Activated B cell treated with CpG ODN at 0.5 μM for 24 hours (primary cell): ENCODE measurements around the gene PLEKHG1. TPM values are rescaled to one million over a fixed set of nuclear protein-coding genes. Genes with fewer than 3 reads are reported as not detected.

ENCODE experiments used
- ATAC-seq: fragments of 200-7000 bp; cut with Tn5 transposase; one replicate; pipeline ENCODE4 v1.10.0; 2021; ENCODE audit warnings: low read depth, mild to moderate bottlenecking, moderate library complexity
- CTCF ChIA-PET: fragments of 350-600 bp; sonication (Branson Sonifier 250); formaldehyde crosslinking; loops from one replicate; lab custom pipeline; 2021; ENCODE audit warnings: antibody characterized with exemption; lab: Charles Lee
- POLR2A ChIA-PET: fragments of 350-600 bp; sonication (Branson Sonifier 250); formaldehyde crosslinking; loops from one replicate; lab custom pipeline; 2021; ENCODE audit warnings: antibody characterized with exemption; lab: Charles Lee
- DNase-seq: peaks from one replicate; pipeline ENCODE4 v3.0.0; 2022
- H3K27ac Mint-ChIP-seq: one replicate; pipeline ENCODE4 v1.8.0; 2020; ENCODE audit warnings: mixed read lengths
- H3K27me3 Mint-ChIP-seq: one replicate; pipeline ENCODE4 v1.8.0; 2021; ENCODE audit warnings: mixed read lengths
- H3K36me3 Mint-ChIP-seq: one replicate; pipeline ENCODE4 v1.8.0; 2021; ENCODE audit warnings: low read depth, mixed read lengths
- H3K4me1 Mint-ChIP-seq: one replicate; pipeline ENCODE4 v1.8.0; 2021; ENCODE audit warnings: mixed read lengths
- H3K4me3 Mint-ChIP-seq: one replicate; pipeline ENCODE4 v1.8.0; 2020; ENCODE audit warnings: mild to moderate bottlenecking, mixed read lengths
- H3K9me3 Mint-ChIP-seq: one replicate; pipeline ENCODE4 v1.8.0; 2020; ENCODE audit warnings: mixed read lengths
- CTCF ChIP-seq: fragments of 200-600 bp; IDR thresholded peaks from one replicate; pipeline ENCODE4 v1.8.0; 2022; ENCODE audit warnings: antibody characterized with exemption, mild to moderate bottlenecking
- intact Hi-C: fragments of 100-400 bp; cut with micrococcal nuclease; formaldehyde crosslinking; loops from one replicate; pipeline ENCODE4 v1.15.1; 2024
- total RNA-seq: library from RNA; stranded (reverse); gene quantifications from 2 replicates; pipeline ENCODE4 v1.2.3, GENCODE V29; 2022

The PLEKHG1 gene
- total RNA-seq, 1 donor from 2014 or later, result 219 TPM

DNA sequence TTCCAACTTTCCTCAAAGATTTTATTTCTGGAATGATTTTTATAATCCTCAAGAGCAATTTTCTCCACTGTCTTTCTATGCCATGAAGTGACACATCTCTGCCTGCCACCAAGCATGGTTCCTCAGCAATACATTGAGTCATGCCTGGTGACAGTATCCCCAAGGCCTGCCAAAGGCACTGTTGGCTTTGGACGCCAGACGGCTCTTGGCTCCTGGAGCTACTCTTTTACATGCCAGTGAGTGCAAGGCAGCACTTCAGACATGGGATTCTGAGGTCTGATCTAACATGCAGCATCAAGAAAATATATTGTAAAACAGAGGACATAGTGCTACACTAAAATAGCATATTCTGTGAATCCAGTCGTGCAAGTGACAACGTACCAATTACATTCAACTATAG, 20.1 kb upstream of the PLEKHG1 start:
- no peak for TF ChIP-seq CTCF
- H3K4me3 Mint-ChIP-seq, result no peak overlapping the region
- peaks cover 5% of the 10 kb centered on the region for H3K4me1 Mint-ChIP-seq
- H3K27ac Mint-ChIP-seq, result no peak overlapping the region
- ChIA-PET POLR2A (interaction anchor here (0.8 kb wide), 1 partner anchor 19 kb away, joined by 3 read pairs; no protein-coding TSS in a partner anchor), CTCF (no interaction called here)
- no peaks in the 10 kb centered on the region for H3K9me3 Mint-ChIP-seq
- intact Hi-C loops, result no loop called here
- ATAC-seq (no peak), DNase-seq (no peak)
- H3K36me3 Mint-ChIP-seq, result no peaks in the 10 kb centered on the region
- H3K27me3 Mint-ChIP-seq, result peaks cover 20% of the 10 kb centered on the region

DNA sequence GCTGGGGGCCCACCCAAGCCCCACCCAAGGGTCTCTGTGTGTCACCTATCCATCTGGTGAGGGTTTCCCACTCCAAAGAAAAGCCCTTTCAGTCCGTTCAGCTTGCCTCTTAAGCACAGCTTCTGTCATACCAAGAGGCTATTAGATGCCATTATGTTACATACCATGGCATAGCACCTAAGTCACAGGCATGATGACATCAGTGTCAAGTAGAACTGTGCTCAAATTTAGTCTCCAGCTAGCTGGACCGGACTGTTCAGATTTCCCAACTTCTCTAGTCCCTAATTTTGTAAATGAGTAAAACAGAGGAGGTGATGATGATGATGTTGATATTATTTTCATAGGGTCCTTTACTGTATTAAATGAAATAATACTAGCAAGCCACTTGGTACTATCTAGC, 19.2 kb upstream of the PLEKHG1 start:
- Mint-ChIP-seq H3K27me3 (peaks cover 20% of the 10 kb centered on the region), H3K27ac (no peak overlapping the region), H3K4me1 (peaks cover 3% of the 10 kb centered on the region), H3K4me3 (no peak overlapping the region), H3K9me3 (no peaks in the 10 kb centered on the region), H3K36me3 (no peaks in the 10 kb centered on the region)
- ATAC-seq, result no peak
- intact Hi-C loops, result no loop called here
- DNase-seq, result no peak
- ChIA-PET CTCF (no interaction called here), POLR2A (interaction anchor here (0.5 to 0.8 kb wide), 2 partner anchors 19 to 43 kb away, joined by 3 read pairs; no protein-coding TSS in a partner anchor)
- TF ChIP-seq CTCF, result no peak

- no peak for TF ChIP-seq CTCF
- ATAC-seq (no peak), DNase-seq (no peak)
- Mint-ChIP-seq H3K36me3 (no peaks in the 10 kb centered on the region), H3K9me3 (no peaks in the 10 kb centered on the region), H3K4me1 (peaks cover 3% of the 10 kb centered on the region), H3K27ac (no peak overlapping the region), H3K27me3 (no peaks in the 10 kb centered on the region), H3K4me3 (no peak overlapping the region)
- CTCF ChIA-PET, result no interaction called here
- intact Hi-C loops, result no loop called here
- POLR2A ChIA-PET, result no interaction called here
These were observed 15.6 kb upstream of the PLEKHG1 start for GRCh38 chr6:150584065-150584464.

- CTCF ChIA-PET, result no interaction called here
- POLR2A ChIA-PET, result no interaction called here
- Mint-ChIP-seq H3K9me3 (no peaks in the 10 kb centered on the region), H3K4me3 (no peak overlapping the region), H3K27ac (no peak overlapping the region), H3K27me3 (no peaks in the 10 kb centered on the region), H3K4me1 (peaks cover 4% of the 10 kb centered on the region), H3K36me3 (no peaks in the 10 kb centered on the region)
- no peak for ATAC-seq
- TF ChIP-seq CTCF, result no peak
- DNase-seq, result no peak
- intact Hi-C loops, result no loop called here
These were observed 15.1 kb upstream of the PLEKHG1 start for GRCh38 chr6:150584596-150584995.

DNA sequence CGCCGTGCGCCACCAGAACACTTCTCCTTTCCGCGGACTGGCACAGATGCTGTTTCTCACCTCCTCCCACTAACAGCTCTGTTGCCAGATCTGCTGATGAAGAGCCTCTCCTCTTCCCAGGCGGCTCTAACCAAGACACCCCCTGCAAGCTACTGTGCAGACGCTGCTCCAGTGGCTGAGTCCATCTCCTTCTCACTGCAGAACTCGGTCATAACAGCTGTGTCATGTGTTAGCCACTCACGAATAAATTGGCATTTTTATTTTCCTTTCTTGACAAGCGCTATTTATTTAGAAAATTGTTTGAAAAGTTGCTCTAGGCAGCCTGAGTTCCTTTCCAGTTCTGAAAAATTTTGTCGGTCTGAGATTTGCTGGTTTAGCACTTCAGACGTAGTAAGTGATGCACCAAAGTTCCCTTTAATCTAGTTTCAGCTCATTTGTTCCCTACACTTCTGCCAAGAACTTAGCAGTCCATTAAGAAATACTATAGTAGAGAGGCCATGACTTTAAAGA, 12.8 kb upstream of the PLEKHG1 start:
- Mint-ChIP-seq H3K36me3 (no peaks in the 10 kb centered on the region), H3K4me1 (peaks cover 17% of the 10 kb centered on the region), H3K9me3 (no peaks in the 10 kb centered on the region), H3K4me3 (no peak overlapping the region), H3K27ac (no peak overlapping the region), H3K27me3 (peaks cover under 1% of the 10 kb centered on the region)
- ChIA-PET POLR2A (no interaction called here), CTCF (no interaction called here)
- ATAC-seq (no peak), DNase-seq (no peak)
- TF ChIP-seq CTCF, result no peak
- intact Hi-C loops, result no loop called here
